ENCODE data around the gene PROX2.

PROX2 gene

DNA sequence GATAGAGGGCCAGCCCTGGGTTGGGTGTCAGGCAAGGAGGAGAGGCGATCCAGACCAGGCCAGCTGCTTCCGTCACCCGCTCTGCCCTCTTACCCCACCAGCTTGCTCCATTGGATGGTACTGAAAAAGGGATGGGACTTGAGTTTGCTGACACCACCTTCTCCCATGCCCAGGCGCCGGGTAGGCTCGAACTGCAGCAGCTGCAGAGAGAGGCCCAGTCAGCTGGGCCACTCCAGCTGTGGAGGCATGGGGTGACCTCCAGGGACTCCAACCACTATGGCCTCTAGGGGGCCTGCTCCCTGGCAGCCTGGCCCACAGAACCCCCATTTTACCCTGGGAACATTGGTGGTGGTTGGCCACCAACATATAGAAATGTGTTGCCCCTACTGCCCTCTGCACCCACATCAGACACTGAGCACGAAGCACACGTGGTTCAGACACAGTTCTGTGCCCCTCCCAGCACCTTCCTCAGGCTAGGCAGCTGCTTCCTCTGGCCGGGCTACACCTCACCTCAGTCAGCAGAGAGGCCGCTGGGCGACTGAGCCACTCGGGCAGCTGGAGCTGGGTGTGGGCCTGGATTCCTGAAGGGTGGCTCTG, 31.1 kb upstream of the PROX2 start:
- TF ChIP-seq, protein P1, sequence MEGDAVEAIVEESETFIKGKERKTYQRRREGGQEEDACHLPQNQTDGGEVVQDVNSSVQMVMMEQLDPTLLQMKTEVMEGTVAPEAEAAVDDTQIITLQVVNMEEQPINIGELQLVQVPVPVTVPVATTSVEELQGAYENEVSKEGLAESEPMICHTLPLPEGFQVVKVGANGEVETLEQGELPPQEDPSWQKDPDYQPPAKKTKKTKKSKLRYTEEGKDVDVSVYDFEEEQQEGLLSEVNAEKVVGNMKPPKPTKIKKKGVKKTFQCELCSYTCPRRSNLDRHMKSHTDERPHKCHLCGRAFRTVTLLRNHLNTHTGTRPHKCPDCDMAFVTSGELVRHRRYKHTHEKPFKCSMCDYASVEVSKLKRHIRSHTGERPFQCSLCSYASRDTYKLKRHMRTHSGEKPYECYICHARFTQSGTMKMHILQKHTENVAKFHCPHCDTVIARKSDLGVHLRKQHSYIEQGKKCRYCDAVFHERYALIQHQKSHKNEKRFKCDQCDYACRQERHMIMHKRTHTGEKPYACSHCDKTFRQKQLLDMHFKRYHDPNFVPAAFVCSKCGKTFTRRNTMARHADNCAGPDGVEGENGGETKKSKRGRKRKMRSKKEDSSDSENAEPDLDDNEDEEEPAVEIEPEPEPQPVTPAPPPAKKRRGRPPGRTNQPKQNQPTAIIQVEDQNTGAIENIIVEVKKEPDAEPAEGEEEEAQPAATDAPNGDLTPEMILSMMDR (IDR thresholded peaks at IDR 0.05; ENCODE audit: low read depth, low read length, missing control alignments): peak; percentile 50
- DNase-seq: no peak
- in situ Hi-C loops (cut with HindIII; ENCODE audit: low pct_ligation_motif_present, low sequenced_read_pairs): no loop called here
- H3K36me3 ChIP-seq (replicated peaks): peaks cover 22% of the 10 kb centered on the region
- no peaks in the 10 kb centered on the region for H3K27me3 ChIP-seq (replicated peaks)
- H3K27ac ChIP-seq: no peak overlapping the region
- no peak overlapping the region for H3K4me3 ChIP-seq (ENCODE audit: low read depth, low read length)

DNA sequence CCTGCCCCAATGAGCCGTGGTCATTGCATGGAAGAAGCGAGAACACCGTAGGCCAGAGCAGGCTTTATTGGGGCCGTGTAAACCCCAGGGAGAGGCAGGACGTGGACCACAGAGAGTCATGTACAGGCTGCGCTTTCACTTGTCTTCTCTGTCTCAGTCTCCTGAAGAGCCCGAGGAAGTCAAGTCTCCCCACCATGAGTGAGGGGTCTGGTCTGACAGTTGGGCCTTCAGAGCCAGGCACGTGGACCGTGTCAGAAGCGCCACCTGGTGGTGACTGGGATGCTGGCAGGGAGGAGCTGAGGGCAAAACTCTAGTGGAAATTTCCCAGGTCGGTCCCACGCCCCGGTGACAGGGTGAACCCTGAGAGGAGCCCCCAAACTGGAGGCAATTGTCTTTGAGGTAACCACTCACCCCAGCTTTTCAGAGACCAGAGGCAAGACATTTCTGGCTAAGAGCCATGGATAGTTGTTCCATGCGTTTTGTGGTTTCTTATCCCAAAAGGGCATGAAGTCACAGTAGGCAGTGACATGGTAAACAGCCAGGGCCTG, 29.7 kb upstream of the PROX2 start:
- no peak for DNase-seq
- Histone ChIP-seq H3K27me3 (replicated peaks) (no peaks in the 10 kb centered on the region), H3K36me3 (replicated peaks) (peaks cover 35% of the 10 kb centered on the region), H3K27ac (no peak overlapping the region), H3K4me3 (ENCODE audit: low read depth, low read length) (no peak overlapping the region)
- in situ Hi-C loops (cut with HindIII; ENCODE audit: low pct_ligation_motif_present, low sequenced_read_pairs): no loop called here
- TF ChIP-seq, protein P1 (IDR thresholded peaks at IDR 0.05; ENCODE audit: low read depth, low read length, missing control alignments): peak; percentile 98

DNA sequence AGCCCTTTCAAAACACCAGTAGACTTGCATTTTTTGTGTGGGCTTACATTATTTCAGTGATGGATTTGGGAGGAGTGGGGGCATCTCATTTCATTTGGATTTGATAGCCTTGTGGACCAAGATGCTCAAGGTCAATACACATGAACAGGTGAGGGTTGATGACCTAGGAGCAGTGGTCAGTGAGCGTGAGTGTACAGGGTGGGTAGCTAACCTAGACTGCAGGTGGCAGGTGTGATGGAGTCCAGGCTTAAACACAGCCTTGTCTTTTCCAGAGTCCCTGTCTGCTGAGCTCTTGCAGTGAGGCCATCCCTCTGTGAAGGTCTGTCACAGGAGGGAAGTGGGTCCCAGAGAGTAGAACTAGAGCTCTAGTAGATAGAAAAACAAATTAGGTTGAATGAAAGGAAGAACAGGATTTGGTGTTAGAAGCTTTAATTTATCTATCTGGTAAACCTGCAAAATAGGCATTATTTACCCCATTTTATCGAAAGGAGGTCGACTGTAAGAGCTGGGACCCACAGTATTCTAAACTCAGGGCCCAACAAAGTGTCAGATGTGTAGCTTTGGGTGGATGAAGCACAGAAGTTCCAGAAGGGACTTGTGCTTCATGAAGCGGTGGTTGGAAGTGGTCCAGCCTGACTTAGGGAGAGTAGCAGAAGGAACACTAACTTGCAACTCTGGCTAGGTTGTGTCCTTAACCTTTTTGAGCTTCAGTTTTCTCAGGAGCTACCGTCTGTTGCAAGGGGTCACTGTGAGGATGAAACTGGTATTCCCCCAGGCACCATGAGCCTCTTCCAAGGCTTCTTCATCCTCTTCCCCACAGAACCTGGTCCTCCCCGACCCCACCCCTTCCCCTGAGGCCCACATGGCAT, 28.9 kb upstream of the PROX2 start:
- in situ Hi-C loops (cut with HindIII; ENCODE audit: low pct_ligation_motif_present, low sequenced_read_pairs): no loop called here
- DNase-seq: no peak
- Histone ChIP-seq H3K36me3 (replicated peaks) (peaks cover 43% of the 10 kb centered on the region), H3K4me3 (ENCODE audit: low read depth, low read length) (no peak overlapping the region), H3K27ac (no peak overlapping the region), H3K27me3 (replicated peaks) (no peaks in the 10 kb centered on the region)
- TF ChIP-seq, protein P1 (IDR thresholded peaks at IDR 0.05; ENCODE audit: low read depth, low read length, missing control alignments): no peak

DNA sequence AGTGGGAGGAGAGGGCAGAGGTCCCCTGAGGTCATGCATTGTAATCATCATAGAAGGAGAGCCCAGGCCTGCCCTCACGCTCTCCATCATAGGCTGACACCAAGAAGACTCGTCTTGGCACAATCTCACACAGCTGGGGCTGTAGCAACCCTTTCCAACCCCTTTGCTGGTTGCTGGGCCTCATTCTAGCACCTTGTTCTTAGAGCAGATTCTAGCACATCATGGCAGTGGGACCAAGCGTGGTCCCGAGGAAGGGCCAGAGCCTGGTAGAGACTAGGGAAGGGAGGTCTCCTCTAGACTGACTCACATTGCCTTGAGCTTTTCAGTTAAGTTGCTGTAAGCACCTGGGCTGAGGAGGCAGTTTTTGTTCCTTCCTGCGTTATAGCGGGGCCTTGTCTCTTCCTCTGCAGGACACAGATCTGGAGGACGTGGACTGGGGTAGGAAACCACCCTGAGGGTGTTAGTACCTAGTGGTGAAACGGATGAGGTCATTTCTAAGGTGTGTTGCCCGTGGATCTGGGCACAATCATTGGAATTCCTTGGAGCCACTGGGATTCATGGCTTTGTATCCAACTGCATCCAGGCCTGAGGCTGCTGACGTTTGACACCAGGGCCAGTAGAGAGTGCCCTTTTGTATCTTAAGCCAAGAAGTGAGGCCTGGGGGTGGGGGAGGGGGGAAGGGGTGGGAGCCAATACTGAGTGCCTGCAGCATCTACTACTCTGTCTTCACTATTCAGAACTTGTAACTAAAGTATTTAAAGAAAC, 27.2 kb upstream of the PROX2 start:
- H3K27ac ChIP-seq: no peak overlapping the region
- no peak overlapping the region for H3K4me3 ChIP-seq (ENCODE audit: low read depth, low read length)
- no peak for DNase-seq
- H3K36me3 ChIP-seq (replicated peaks): peaks cover 61% of the 10 kb centered on the region
- H3K27me3 ChIP-seq (replicated peaks): no peaks in the 10 kb centered on the region
- in situ Hi-C loops (cut with HindIII; ENCODE audit: low pct_ligation_motif_present, low sequenced_read_pairs): no loop called here
- TF ChIP-seq, protein P1 (IDR thresholded peaks at IDR 0.05; ENCODE audit: low read depth, low read length, missing control alignments): no peak

DNA sequence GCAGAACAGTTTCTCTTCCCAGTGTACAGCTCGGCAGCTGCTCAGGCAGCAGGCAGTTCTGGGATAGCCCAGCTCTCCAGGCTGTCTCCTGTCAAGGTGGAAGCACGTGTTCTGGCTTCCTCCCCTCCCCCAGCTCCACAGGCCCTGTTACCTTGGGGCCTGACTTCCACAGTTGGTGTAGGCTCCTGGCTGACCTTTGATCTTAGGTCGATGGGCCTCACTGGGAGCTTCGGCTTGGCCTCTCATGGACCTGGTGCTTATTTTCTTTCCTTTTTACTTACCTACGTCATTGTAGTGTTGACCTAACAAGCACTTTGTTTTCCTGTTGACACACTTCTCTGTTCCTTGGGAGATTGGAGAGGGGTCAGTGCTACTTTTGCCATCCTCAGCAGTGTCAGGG, 22.7 kb upstream of the PROX2 start:
- Histone ChIP-seq H3K36me3 (replicated peaks) (peaks cover 91% of the 10 kb centered on the region), H3K27me3 (replicated peaks) (no peaks in the 10 kb centered on the region), H3K27ac (no peak overlapping the region), H3K4me3 (ENCODE audit: low read depth, low read length) (no peak overlapping the region)
- in situ Hi-C loops (cut with HindIII; ENCODE audit: low pct_ligation_motif_present, low sequenced_read_pairs): no loop called here
- TF ChIP-seq, protein P1 (IDR thresholded peaks at IDR 0.05; ENCODE audit: low read depth, low read length, missing control alignments): no peak
- no peak for DNase-seq
